IMR-90 (cell line): ENCODE measurements around the gene NIT1. TPM values are rescaled to one million over a fixed set of nuclear protein-coding genes. Genes with fewer than 3 reads are reported as not detected.
A peak's percentile ranks its signal among the peaks of the same experiment; 100 is the strongest.

Experiments
- ATAC-seq: fragments of 200-7000 bp; cut with Tn5 transposase; 2 replicates; pipeline ENCODE4 v1.9.1; 2020; ENCODE audit warnings: low read depth, mild to moderate bottlenecking, moderate library complexity
- BruUV-seq: library from RNA; stranded (reverse); fragments of 400-500 nt; replicated peaks from 2 replicates; lab custom pipeline; 2021; lab: Mats Ljungman, UMichigan
- CTCF ChIA-PET: fragments of 300-600 bp; formaldehyde crosslinking; extraction: SDS; loops from one replicate; lab custom pipeline; 2021; ENCODE audit warnings: antibody characterized with exemption; lab: Yijun Ruan, JAX
- POLR2A ChIA-PET: fragments of 300-600 bp; sonication (Branson Sonifier 250); formaldehyde crosslinking; loops from one replicate; lab custom pipeline; 2022; ENCODE audit warnings: antibody characterized with exemption; ENCODE audit not compliant: unreplicated experiment; lab: Charles Lee
- DNase-seq: peaks from one replicate; pipeline ENCODE4 v3.0.0; 2013
- H2AFZ ChIP-seq: replicated peaks from 2 replicates; pipeline ENCODE3; 2013; ENCODE audit warnings: low read length, mild to moderate bottlenecking; ENCODE audit not compliant: poor library complexity
- H2AK5ac ChIP-seq: 2 replicates; pipeline ENCODE4 v1.6.1; 2013; ENCODE audit warnings: low read depth, low read length, inconsistent platforms
- H2AK9ac ChIP-seq: replicated peaks from 2 replicates; pipeline ENCODE3; 2013; ENCODE audit warnings: mild to moderate bottlenecking, low read depth, low read length, moderate library complexity; ENCODE audit not compliant: poor library complexity
- H2BK120ac ChIP-seq: 2 replicates; pipeline ENCODE4 v1.6.1; 2013; ENCODE audit warnings: low read depth, low read length, inconsistent platforms
- H2BK15ac ChIP-seq: 3 replicates; pipeline ENCODE4 v1.6.1; 2013; ENCODE audit warnings: low read depth, low read length, inconsistent platforms
- H2BK20ac ChIP-seq: 2 replicates; pipeline ENCODE4 v1.6.1; 2013; ENCODE audit warnings: low read depth, mild to moderate bottlenecking, inconsistent platforms, low read length, moderate library complexity
- H2BK5ac ChIP-seq: 2 replicates; pipeline ENCODE4 v1.6.1; 2013; ENCODE audit warnings: mild to moderate bottlenecking, low read depth, low read length, inconsistent platforms; ENCODE audit not compliant: poor library complexity, severe bottlenecking
- H3K14ac ChIP-seq: replicated peaks from 2 replicates; pipeline ENCODE4 v1.6.1; 2013; ENCODE audit warnings: low read depth, low read length, inconsistent platforms
- H3K18ac ChIP-seq: 2 replicates; pipeline ENCODE4 v1.6.1; 2013; ENCODE audit warnings: low read depth, low read length, control low read depth
- H3K23ac ChIP-seq: 2 replicates; pipeline ENCODE4 v1.6.1; 2013; ENCODE audit warnings: low read depth, low read length, inconsistent platforms
- H3K27ac ChIP-seq: 2 replicates; pipeline ENCODE4 v1.5.1; 2013; ENCODE audit warnings: mild to moderate bottlenecking, control low read depth, low read length; ENCODE audit not compliant: insufficient read depth
- H3K27me3 ChIP-seq: 2 replicates; pipeline ENCODE4 v1.6.1; 2013; ENCODE audit warnings: low read length; ENCODE audit not compliant: control insufficient read depth, insufficient read depth
- H3K36me3 ChIP-seq: 2 replicates; pipeline ENCODE4 v1.6.1; 2013; ENCODE audit warnings: low read length, mixed read lengths; ENCODE audit not compliant: control insufficient read depth, insufficient read depth
- H3K4ac ChIP-seq: 2 replicates; pipeline ENCODE4 v1.6.1; 2013; ENCODE audit warnings: low read depth, low read length, inconsistent platforms
- H3K4me1 ChIP-seq: 2 replicates; pipeline ENCODE4 v1.6.1; 2013; ENCODE audit warnings: low read length, mixed read lengths; ENCODE audit not compliant: control insufficient read depth, insufficient read depth
- H3K4me2 ChIP-seq: 2 replicates; pipeline ENCODE4 v1.6.1; 2013; ENCODE audit warnings: low read depth, mild to moderate bottlenecking, control low read depth, low read length, moderate library complexity
- H3K4me3 ChIP-seq: 2 replicates; pipeline ENCODE4 v1.5.1; 2013; ENCODE audit warnings: low read depth, mild to moderate bottlenecking, control low read depth, low read length, moderate library complexity; ENCODE audit not compliant: insufficient read depth
- H3K56ac ChIP-seq: 2 replicates; pipeline ENCODE4 v1.6.1; 2013; ENCODE audit warnings: low read length, inconsistent platforms; ENCODE audit not compliant: insufficient read depth; ENCODE audit errors: extremely low read depth
- H3K79me1 ChIP-seq, 2 experiments: 2 replicates each; pipeline ENCODE4 v1.6.1; 2013; ENCODE audit warnings: low read length in 2 of 2, inconsistent platforms in 1 of 2, low read depth in 1 of 2
- H3K9ac ChIP-seq: 2 replicates; pipeline ENCODE4 v1.6.1; 2013; ENCODE audit warnings: low read depth, low read length, control low read depth
- H3K9me1 ChIP-seq: 2 replicates; pipeline ENCODE4 v1.6.1; 2013; ENCODE audit warnings: low read length, inconsistent platforms; ENCODE audit not compliant: insufficient read depth
- H3K9me3 ChIP-seq: 2 replicates; pipeline ENCODE4 v1.6.1; 2013; ENCODE audit warnings: low read length; ENCODE audit not compliant: control insufficient read depth, insufficient read depth
- H4K20me1 ChIP-seq: 2 replicates; pipeline ENCODE4 v1.6.1; 2013; ENCODE audit warnings: low read length, inconsistent platforms; ENCODE audit not compliant: insufficient read depth
- H4K5ac ChIP-seq: 2 replicates; pipeline ENCODE4 v1.6.1; 2013; ENCODE audit warnings: mild to moderate bottlenecking, low read depth, low read length, control low read depth
- H4K8ac ChIP-seq, 2 experiments: 2 replicates each; pipeline ENCODE4 v1.6.1; 2013; ENCODE audit warnings: low read depth in 2 of 2, low read length in 2 of 2, control low read depth in 1 of 2, inconsistent platforms in 1 of 2
- H4K91ac ChIP-seq: 2 replicates; pipeline ENCODE4 v1.6.1; 2013; ENCODE audit warnings: low read depth, low read length, inconsistent platforms; ENCODE audit not compliant: insufficient read depth
- CEBPB ChIP-seq: IDR thresholded peaks from 2 replicates; pipeline ENCODE4 v1.6.1; 2012; ENCODE audit warnings: low read depth, low read length, improper control_type of control experiment
- CHD1 ChIP-seq: IDR thresholded peaks from 2 replicates; pipeline ENCODE4 v1.6.1; 2012; ENCODE audit warnings: low read depth, low read length, improper control_type of control experiment
- NFE2L2 ChIP-seq: fragments of 150-350 bp; IDR thresholded peaks from 2 replicates; pipeline ENCODE4 v1.6.1; 2016; ENCODE audit warnings: low read depth, mild to moderate bottlenecking, low read length
- POLR2A ChIP-seq: IDR thresholded peaks from 2 replicates; pipeline ENCODE4 v1.6.1; 2012; ENCODE audit warnings: mild to moderate bottlenecking, low read depth, low read length
- SMC3 ChIP-seq: fragments of 150-350 bp; IDR thresholded peaks from 2 replicates; pipeline ENCODE4 v1.6.1; 2016; ENCODE audit warnings: low read depth, mild to moderate bottlenecking, antibody characterized with exemption, low read length, moderate library complexity
- WGBS, 2 experiments: methylation state at CpG; one replicate each; pipeline versions ENCODE4 v1.1.5 to v1.1.7; 2013; ENCODE audit warnings: missing lambda C conversion rate in 2 of 2; ENCODE audit not compliant: insufficient read length in 1 of 2; ENCODE audit errors: extremely low coverage in 2 of 2; 5-methylcytosine and 5-hydroxymethylcytosine counted together
- dilution Hi-C: fragments of 300-500 bp; cut with HindIII; formaldehyde crosslinking; loops from one replicate; pipeline ENCODE4 v1.14.3; 2018; ENCODE audit warnings: low sequenced_read_pairs; ENCODE audit not compliant: unreplicated experiment
- in situ Hi-C: fragments of 300-500 bp; cut with MboI; formaldehyde crosslinking; loops from 3 replicates; pipeline ENCODE4 v1.14.3; 2019; ENCODE audit warnings: low sequenced_read_pairs, inconsistent platforms, mixed read lengths
- intact Hi-C: fragments of 100-400 bp; cut with micrococcal nuclease; formaldehyde crosslinking; loops from 2 replicates; pipeline ENCODE4 v1.10.0; 2022
- polyA plus RNA-seq, 3 experiments: library from polyadenylated mRNA; depleted of rRNA; stranded (reverse); fragments of >200 nt; gene quantifications; 2 replicates each; pipeline ENCODE4 v1.2.3, GENCODE V29; 2012; ENCODE audit warnings: low replicate concordance in 1 of 3
- total RNA-seq: library from RNA; depleted of rRNA; stranded (reverse); fragments of >200 nt; gene quantifications from 2 replicates; pipeline ENCODE4 v1.2.3, GENCODE V29; 2012

The NIT1 gene
- total and polyA plus RNA-seq, 2 of the 4 experiments (the other 2 are of a cell fraction), result 22.8 to 33.6 TPM

GRCh38 chr1:161113915-161114314 lies 4.0 kb upstream of the NIT1 start:
- no TSS peak for BruUV-seq
- Histone ChIP-seq H3K14ac (no peak overlapping the region), H3K9me1 (peaks cover 21% of the 10 kb centered on the region), H3K4me2 (no peak overlapping the region), H2AFZ (no peak overlapping the region), H3K79me1 (peaks cover 17 to 80% of the 10 kb centered on the region in 2 experiments), H3K23ac (peak overlapping the region; percentile 65; the same call in 1 of the 2 replicates), H4K20me1 (peaks cover 51% of the 10 kb centered on the region), H2BK120ac (no peak overlapping the region), H3K4me3 (no peak overlapping the region), H3K56ac (no peak overlapping the region), H2BK15ac (no peak overlapping the region), H3K36me3 (peaks cover 6% of the 10 kb centered on the region), H2AK5ac (no peak overlapping the region), H3K27me3 (no peaks in the 10 kb centered on the region), H3K9ac (no peak overlapping the region), H3K18ac (no peak overlapping the region), H4K91ac (no peak overlapping the region), H3K9me3 (no peaks in the 10 kb centered on the region), H3K4ac (no peak overlapping the region; the same call in 1 of the 2 replicates), H2BK20ac (no peak overlapping the region), H3K4me1 (peaks cover 7% of the 10 kb centered on the region), H4K8ac (no peak overlapping the region), H2BK5ac (peak overlapping the region; percentile 46), H4K5ac (no peak overlapping the region), H2AK9ac (no peak overlapping the region), H3K27ac (no peak overlapping the region)
- in situ Hi-C loops, result no loop called here
- CTCF ChIA-PET, result no interaction called here
- intact Hi-C loops, result no loop called here
- dilution Hi-C loops, result no loop called here
- DNase-seq, result no peak
- no peak for ATAC-seq
- TF ChIP-seq SMC3, result no peak
- no peak for TF ChIP-seq CHD1
- no peak for TF ChIP-seq NFE2L2
- no peak for TF ChIP-seq POLR2A
- TF ChIP-seq CEBPB, result no peak
- WGBS, 2 experiments, result 100% methylated on average over 1 of the region's 1 CpG; no CpG with 5 or more reads in 1 of the 2 experiments
- POLR2A ChIA-PET, result no interaction called here
